Tibial nerve (tissue), 3 donors: Measurements from ENCODE around the gene TJP2.

Experiments
- CTCF ChIP-seq, 5 experiments: fragments of 200-600 bp in 3 of 5; fragments of 450-650 bp in 2 of 5; sonication (generic) in 3 of 5; IDR thresholded peaks; one replicate each; pipeline ENCODE4 v1.5.1; 2016 to 2019; ENCODE audit warnings: antibody characterized with exemption in 5 of 5, mild to moderate bottlenecking in 3 of 5, moderate library complexity in 2 of 5
- POLR2A ChIP-seq, 2 donors: fragments of 450-650 bp; IDR thresholded peaks; one replicate each; pipeline ENCODE4 v1.6.1; 2017; ENCODE audit warnings: antibody characterized with exemption in 2 of 2, mild to moderate bottlenecking in 2 of 2, moderate library complexity in 2 of 2

- no peak for TF ChIP-seq CTCF (IDR thresholded peaks at IDR 0.05)
- TF ChIP-seq POLR2A (IDR thresholded peaks at IDR 0.05) = no peak
Measured at GRCh38 chr9:69236188-69236587, 62.1 kb downstream of the TJP2 start.
